Liver (tissue), 3 donors: Measurements from ENCODE around the gene ENTREP3.

ENCODE experiments used
- EGR1 ChIP-seq, 2 donors: IDR thresholded peaks; 2 replicates each; pipeline ENCODE4 v1.6.1; 2016 to 2018; ENCODE audit warnings: antibody characterized with exemption in 2 of 2, low read depth in 2 of 2
- RAD21 ChIP-seq, 2 donors: IDR thresholded peaks; 2 replicates each; pipeline ENCODE4 v1.6.1; 2016; ENCODE audit warnings: antibody characterized with exemption in 2 of 2, mild to moderate bottlenecking in 2 of 2
- REST ChIP-seq: IDR thresholded peaks from 2 replicates; pipeline ENCODE4 v1.6.1; 2016; ENCODE audit warnings: antibody characterized with exemption, mild to moderate bottlenecking
- RXRA ChIP-seq, 2 donors: IDR thresholded peaks; 2 replicates each; pipeline ENCODE4 v1.6.1; 2017 to 2018; ENCODE audit warnings: antibody characterized with exemption in 2 of 2, mild to moderate bottlenecking in 1 of 2
- TF ChIP-seq, protein P1 (sequence below): IDR thresholded peaks from 2 replicates; pipeline ENCODE4 v1.6.1; 2016; ENCODE audit warnings: antibody characterized with exemption
- TF ChIP-seq, protein P2 (sequence below): fragments of 150-350 bp; IDR thresholded peaks from 2 replicates; pipeline ENCODE4 v1.5.1; 2017; ENCODE audit warnings: improper control_type of control experiment, low read depth, low read length; ENCODE audit not compliant: missing input control
- donor health status: healthy.
- donor health status: healthy.

DNA sequence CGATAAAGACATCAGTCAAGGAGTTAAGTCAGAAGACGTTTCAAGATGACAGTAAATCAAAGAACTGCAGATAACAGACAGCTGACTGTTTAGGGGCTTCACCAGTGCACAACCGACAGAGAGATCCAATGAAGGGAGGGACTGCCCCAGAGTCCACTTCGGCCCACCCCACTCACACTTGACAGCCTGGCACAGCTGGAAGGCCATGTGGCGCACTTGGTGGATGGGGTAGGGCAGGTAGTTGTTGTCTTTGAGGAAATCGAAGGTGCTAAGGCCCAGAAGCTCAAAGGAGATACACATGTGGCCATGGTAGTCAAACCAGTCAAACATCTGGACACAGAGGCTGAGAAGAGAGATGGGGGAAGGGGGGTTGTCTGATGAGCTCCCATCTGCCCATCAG is 11.3 kb upstream of the ENTREP3 start:
- TF ChIP-seq, protein P1, sequence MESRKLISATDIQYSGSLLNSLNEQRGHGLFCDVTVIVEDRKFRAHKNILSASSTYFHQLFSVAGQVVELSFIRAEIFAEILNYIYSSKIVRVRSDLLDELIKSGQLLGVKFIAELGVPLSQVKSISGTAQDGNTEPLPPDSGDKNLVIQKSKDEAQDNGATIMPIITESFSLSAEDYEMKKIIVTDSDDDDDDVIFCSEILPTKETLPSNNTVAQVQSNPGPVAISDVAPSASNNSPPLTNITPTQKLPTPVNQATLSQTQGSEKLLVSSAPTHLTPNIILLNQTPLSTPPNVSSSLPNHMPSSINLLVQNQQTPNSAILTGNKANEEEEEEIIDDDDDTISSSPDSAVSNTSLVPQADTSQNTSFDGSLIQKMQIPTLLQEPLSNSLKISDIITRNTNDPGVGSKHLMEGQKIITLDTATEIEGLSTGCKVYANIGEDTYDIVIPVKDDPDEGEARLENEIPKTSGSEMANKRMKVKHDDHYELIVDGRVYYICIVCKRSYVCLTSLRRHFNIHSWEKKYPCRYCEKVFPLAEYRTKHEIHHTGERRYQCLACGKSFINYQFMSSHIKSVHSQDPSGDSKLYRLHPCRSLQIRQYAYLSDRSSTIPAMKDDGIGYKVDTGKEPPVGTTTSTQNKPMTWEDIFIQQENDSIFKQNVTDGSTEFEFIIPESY, result no peak
- TF ChIP-seq, protein P2, sequence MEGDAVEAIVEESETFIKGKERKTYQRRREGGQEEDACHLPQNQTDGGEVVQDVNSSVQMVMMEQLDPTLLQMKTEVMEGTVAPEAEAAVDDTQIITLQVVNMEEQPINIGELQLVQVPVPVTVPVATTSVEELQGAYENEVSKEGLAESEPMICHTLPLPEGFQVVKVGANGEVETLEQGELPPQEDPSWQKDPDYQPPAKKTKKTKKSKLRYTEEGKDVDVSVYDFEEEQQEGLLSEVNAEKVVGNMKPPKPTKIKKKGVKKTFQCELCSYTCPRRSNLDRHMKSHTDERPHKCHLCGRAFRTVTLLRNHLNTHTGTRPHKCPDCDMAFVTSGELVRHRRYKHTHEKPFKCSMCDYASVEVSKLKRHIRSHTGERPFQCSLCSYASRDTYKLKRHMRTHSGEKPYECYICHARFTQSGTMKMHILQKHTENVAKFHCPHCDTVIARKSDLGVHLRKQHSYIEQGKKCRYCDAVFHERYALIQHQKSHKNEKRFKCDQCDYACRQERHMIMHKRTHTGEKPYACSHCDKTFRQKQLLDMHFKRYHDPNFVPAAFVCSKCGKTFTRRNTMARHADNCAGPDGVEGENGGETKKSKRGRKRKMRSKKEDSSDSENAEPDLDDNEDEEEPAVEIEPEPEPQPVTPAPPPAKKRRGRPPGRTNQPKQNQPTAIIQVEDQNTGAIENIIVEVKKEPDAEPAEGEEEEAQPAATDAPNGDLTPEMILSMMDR, result no peak
- no peak for TF ChIP-seq RXRA (IDR thresholded peaks at IDR 0.05)
- no peak for TF ChIP-seq REST
- TF ChIP-seq RAD21 (IDR thresholded peaks at IDR 0.05), result no peak
- no peak for TF ChIP-seq EGR1 (IDR thresholded peaks at IDR 0.05; ENCODE audit: low read depth in 2 of 2)
